Testis (tissue), 3 donors: ENCODE results near the gene DYRK1B. TPM values are rescaled to one million over a fixed set of nuclear protein-coding genes. Genes with fewer than 3 reads are reported as not detected.

ENCODE experiments used
- DNase-seq: peaks from one replicate; pipeline ENCODE4 v3.0.0-alpha.2; 2019
- H3K27ac ChIP-seq, 2 donors: fragments of 200-600 bp; sonication (generic); one replicate each; pipeline ENCODE4 v1.5.1; 2019
- H3K27me3 ChIP-seq: fragments of 200-600 bp; sonication (generic); one replicate; pipeline ENCODE4 v1.5.1; 2019
- H3K36me3 ChIP-seq: fragments of 200-600 bp; sonication (generic); one replicate; pipeline ENCODE4 v1.5.1; 2017; ENCODE audit warnings: low read depth; ENCODE audit errors: missing control alignments
- H3K4me1 ChIP-seq: fragments of 200-600 bp; sonication (generic); one replicate; pipeline ENCODE4 v1.5.1; 2019
- H3K4me3 ChIP-seq, 2 donors: fragments of 200-600 bp; sonication (generic); one replicate each; pipeline ENCODE4 v1.5.1; 2017 to 2019
- H3K9me3 ChIP-seq: fragments of 200-600 bp; sonication (generic); one replicate; pipeline ENCODE4 v1.5.1; 2017
- CTCF ChIP-seq, 3 experiments: fragments of 450-650 bp in 2 of 3; fragments of 200-600 bp in 1 of 3; sonication (generic) in 1 of 3; IDR thresholded peaks; one replicate each; pipeline ENCODE4 v1.5.1; 2016 to 2019; ENCODE audit warnings: antibody characterized with exemption in 3 of 3, mild to moderate bottlenecking in 2 of 3, moderate library complexity in 1 of 3
- POLR2A ChIP-seq: fragments of 450-650 bp; IDR thresholded peaks from one replicate; pipeline ENCODE4 v1.6.1; 2017; ENCODE audit warnings: antibody characterized with exemption, mild to moderate bottlenecking, moderate library complexity
- WGBS, 2 donors: methylation state at CpG; one replicate each; pipeline ENCODE4 v1.1.5; 2018; 5-methylcytosine and 5-hydroxymethylcytosine counted together
- intact Hi-C: fragments of 100-400 bp; cut with DNase I; formaldehyde crosslinking; loops from one replicate; pipeline ENCODE4 v1.15.1; 2023; ENCODE audit warnings: low total_unique reads
- polyA plus RNA-seq: library from polyadenylated mRNA; stranded (reverse); fragments of 350-450 nt; fragmentation: Illumina TruSeq; extraction: RNeasy Lipid Tissue Mini Kit (QIAGEN cat#74804); gene quantifications from one replicate; pipeline ENCODE4 v1.2.3, GENCODE V29; 2014; ENCODE audit warnings: low read depth, low replicate concordance; ENCODE audit not compliant: insufficient read depth
- total RNA-seq, 2 donors: library from RNA; depleted of rRNA; stranded (reverse); fragments of >200 nt; gene quantifications; one replicate each; pipeline ENCODE4 v1.2.3, GENCODE V29; 2016

DYRK1B gene
- total and polyA plus RNA-seq, 3 donors from 2014 or later = 90.8 to 127 (median 124) TPM

- H3K27ac ChIP-seq = no peak overlapping the region
- no peak for DNase-seq
- no peaks in the 10 kb centered on the region for H3K9me3 ChIP-seq
- no peak overlapping the region for H3K4me3 ChIP-seq
- TF ChIP-seq POLR2A (no peak), CTCF (IDR thresholded peaks at IDR 0.05) (no peak)
- intact Hi-C loops = no loop called here
- H3K36me3 ChIP-seq = no peaks in the 10 kb centered on the region
- no peaks in the 10 kb centered on the region for H3K4me1 ChIP-seq
- no peaks in the 10 kb centered on the region for H3K27me3 ChIP-seq
- 47 to 54% methylated on average over 4 of the region's 4 CpGs for WGBS, 2 donors
These were observed 31.0 kb downstream of the DYRK1B start for GRCh38 chr19:39802958-39803357.

GRCh38 chr19:39797083-39797482 is 36.9 kb downstream of the DYRK1B start:
- H3K27me3 ChIP-seq = no peaks in the 10 kb centered on the region
- DNase-seq = no peak
- TF ChIP-seq POLR2A (no peak), CTCF (IDR thresholded peaks at IDR 0.05) (no peak)
- no peaks in the 10 kb centered on the region for H3K36me3 ChIP-seq
- H3K27ac ChIP-seq = no peak overlapping the region
- H3K9me3 ChIP-seq = no peaks in the 10 kb centered on the region
- WGBS, 2 donors = 66 to 73% methylated on average over 2 of the region's 2 CpGs
- intact Hi-C loops = no loop called here
- H3K4me1 ChIP-seq = no peaks in the 10 kb centered on the region
- H3K4me3 ChIP-seq = no peak overlapping the region

GRCh38 chr19:39796000-39796498 is 37.9 kb downstream of the DYRK1B start:
- no peak overlapping the region for H3K4me3 ChIP-seq
- intact Hi-C loops = no loop called here
- no peak for DNase-seq
- no peaks in the 10 kb centered on the region for H3K27me3 ChIP-seq
- TF ChIP-seq CTCF (IDR thresholded peaks at IDR 0.05) = no peak
- no peak for TF ChIP-seq POLR2A
- no peaks in the 10 kb centered on the region for H3K4me1 ChIP-seq
- no peaks in the 10 kb centered on the region for H3K36me3 ChIP-seq
- no peaks in the 10 kb centered on the region for H3K9me3 ChIP-seq
- WGBS, 2 donors = 30 to 50% methylated on average over 2 of the region's 2 CpGs
- no peak overlapping the region for H3K27ac ChIP-seq

- H3K36me3 ChIP-seq = no peaks in the 10 kb centered on the region
- H3K27me3 ChIP-seq = no peaks in the 10 kb centered on the region
- H3K9me3 ChIP-seq = no peaks in the 10 kb centered on the region
- H3K4me1 ChIP-seq = no peaks in the 10 kb centered on the region
- no peak overlapping the region for H3K27ac ChIP-seq
- H3K4me3 ChIP-seq = no peak overlapping the region
- 48 to 70% methylated on average over 5 of the region's 5 CpGs for WGBS, 2 donors
- intact Hi-C loops = no loop called here
- TF ChIP-seq CTCF (IDR thresholded peaks at IDR 0.05) (no peak), POLR2A (no peak)
- DNase-seq = no peak
These were observed 39.0 kb downstream of the DYRK1B start for GRCh38 chr19:39795001-39795400.

GRCh38 chr19:39792999-39793546 is 40.9 kb downstream of the DYRK1B start:
- 0% methylated on average over 15 to 17 of the region's 17 CpGs for WGBS, 2 donors
- intact Hi-C loops = no loop called here
- H3K4me3 ChIP-seq = peak overlapping the region in 1 of 2 donors; percentile 59
- no peaks in the 10 kb centered on the region for H3K36me3 ChIP-seq
- no peaks in the 10 kb centered on the region for H3K9me3 ChIP-seq
- H3K27me3 ChIP-seq = no peaks in the 10 kb centered on the region
- no peaks in the 10 kb centered on the region for H3K4me1 ChIP-seq
- no peak overlapping the region for H3K27ac ChIP-seq
- DNase-seq = peak; percentile 88
- no peak for TF ChIP-seq POLR2A
- peak; percentile 69 to 86 (median 78) for TF ChIP-seq CTCF (IDR thresholded peaks at IDR 0.05)
